Measurements from ENCODE around the gene GNA15. TPM values are rescaled to one million over a fixed set of nuclear protein-coding genes. Genes with fewer than 3 reads are reported as not detected.

The GNA15 gene
- total RNA-seq, 1 donor from 2014 or later = 15.4 TPM

DNA sequence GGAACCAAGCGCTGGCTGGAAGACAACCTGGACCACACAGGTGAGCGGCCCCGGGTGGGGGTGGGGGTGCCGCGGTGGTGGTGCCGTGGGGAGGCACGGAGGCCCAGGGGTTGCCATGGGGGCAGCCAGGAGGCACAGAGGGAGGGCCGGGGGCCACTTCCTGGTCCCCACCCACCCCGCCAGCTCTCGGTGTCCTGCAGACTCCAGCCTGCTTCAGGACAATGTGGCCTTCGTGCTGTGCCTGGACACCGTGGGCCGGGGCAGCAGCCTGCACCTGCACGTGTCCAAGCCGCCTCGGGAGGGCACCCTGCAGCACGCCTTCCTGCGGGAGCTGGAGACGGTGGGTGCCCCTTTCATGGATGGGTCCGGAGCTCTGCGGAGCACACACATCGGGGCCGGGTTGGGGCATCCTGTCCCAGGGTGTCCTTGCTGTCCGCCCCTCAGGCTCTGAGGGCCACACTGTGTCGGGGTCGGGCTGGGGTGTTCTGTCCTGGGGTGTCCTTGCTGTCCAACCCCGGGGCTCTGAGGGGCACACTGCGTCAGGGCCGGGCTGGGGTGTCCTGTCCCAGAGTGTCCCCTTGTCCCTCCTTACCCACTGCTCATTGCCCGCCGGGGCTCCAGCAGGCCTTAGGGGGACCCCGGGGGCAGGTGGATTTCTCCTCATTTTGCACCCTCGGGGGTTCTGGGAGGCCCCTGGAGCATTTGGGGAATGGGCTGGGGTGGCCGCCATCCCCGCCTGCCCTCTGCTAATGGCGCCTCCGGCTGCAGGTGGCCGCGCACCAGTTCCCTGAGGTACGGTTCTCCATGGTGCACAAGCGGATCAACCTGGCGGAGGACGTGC, 68.2 kb downstream of the GNA15 start:
- no peak for DNase-seq (ENCODE audit: low spot score)

DNA sequence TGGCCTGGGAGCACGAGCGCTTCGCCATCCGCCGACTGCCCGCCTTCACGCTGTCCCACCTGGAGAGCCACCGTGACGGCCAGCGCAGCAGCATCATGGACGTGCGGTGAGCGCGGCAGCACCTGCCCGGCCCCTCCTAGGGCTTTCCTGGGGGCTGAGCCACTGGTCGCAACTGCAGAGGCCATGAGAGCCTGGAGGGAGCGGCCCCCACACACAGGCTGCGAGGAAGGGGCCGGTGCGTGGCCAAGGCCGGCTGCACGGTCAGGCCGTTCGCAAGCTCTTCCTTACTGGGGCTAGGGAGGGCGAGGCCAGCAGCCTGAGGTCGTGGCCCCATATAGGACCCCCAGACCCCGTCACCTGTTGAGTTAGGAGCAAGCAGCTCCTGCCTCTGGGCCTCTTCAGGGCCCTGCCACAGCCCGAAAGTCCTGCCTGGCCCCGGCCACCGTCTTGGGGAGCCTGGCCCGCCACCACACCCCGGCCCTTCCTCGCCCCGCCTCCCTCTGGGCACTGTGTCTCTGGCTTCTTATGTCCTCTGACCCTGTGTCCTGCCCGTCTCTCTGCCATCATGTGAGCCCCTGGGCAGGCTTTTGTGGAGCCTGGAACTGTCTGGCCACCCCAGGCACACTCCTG, 68.9 kb downstream of the GNA15 start:
- no peak for DNase-seq (ENCODE audit: low spot score)

DNA sequence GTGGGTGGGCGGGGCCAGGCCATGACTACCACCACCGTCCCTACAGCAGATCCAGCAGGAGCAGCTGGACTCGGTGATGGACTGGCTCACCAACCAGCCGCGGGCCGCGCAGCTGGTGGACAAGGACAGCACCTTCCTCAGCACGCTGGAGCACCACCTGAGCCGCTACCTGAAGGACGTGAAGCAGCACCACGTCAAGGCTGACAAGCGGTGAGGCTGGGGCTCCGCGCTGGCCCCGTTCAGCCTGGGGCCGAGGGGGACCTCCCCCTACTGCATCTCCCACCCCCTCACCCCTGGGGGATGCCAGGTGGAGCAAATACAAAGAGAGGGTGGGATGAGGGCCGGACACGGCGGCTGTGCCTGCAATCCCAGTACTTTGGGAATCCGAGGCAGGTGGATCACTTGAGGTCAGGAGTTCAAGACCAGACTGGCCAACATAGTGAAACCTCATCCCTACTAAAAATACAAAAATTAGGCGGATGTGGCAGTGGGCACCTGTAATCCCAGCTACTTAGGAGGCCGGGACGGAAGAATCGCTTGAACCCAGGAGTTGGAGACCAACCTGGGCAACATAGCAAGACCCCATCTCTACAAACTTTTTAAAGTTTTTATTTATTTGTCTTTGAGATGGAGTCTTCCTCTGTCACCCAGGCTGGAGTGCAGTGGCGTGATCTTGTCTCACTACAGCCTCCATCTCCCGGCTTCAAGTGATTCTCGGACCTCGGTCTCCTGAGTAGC, 70.6 kb downstream of the GNA15 start:
- DNase-seq (ENCODE audit: low spot score) = no peak

DNA sequence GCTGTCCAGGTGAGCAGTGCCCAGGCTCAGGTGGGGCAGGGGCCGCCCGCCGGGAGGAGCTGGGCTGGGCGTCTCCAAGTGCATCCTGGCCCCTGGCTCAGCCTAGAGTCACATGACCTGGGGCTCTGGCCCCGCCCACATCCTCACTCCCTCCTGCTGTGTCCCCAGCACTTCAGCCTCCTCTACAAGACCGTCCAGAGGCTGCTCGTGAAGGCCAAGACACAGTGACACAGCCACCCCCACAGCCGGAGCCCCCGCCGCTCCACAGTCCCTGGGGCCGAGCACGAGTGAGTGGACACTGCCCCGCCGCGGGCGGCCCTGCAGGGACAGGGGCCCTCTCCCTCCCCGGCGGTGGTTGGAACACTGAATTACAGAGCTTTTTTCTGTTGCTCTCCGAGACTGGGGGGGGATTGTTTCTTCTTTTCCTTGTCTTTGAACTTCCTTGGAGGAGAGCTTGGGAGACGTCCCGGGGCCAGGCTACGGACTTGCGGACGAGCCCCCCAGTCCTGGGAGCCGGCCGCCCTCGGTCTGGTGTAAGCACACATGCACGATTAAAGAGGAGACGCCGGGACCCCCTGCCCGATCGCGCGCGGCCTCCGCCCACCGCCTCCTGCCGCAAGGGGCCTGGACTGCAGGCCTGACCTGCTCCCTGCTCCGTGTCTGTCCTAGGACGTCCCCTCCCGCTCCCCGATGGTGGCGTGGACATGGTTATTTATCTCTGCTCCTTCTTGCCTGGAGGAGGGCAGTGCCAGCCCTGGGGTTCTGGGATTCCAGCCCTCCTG, 71.8 kb downstream of the GNA15 start:
- no peak for DNase-seq (ENCODE audit: low spot score)

DNA sequence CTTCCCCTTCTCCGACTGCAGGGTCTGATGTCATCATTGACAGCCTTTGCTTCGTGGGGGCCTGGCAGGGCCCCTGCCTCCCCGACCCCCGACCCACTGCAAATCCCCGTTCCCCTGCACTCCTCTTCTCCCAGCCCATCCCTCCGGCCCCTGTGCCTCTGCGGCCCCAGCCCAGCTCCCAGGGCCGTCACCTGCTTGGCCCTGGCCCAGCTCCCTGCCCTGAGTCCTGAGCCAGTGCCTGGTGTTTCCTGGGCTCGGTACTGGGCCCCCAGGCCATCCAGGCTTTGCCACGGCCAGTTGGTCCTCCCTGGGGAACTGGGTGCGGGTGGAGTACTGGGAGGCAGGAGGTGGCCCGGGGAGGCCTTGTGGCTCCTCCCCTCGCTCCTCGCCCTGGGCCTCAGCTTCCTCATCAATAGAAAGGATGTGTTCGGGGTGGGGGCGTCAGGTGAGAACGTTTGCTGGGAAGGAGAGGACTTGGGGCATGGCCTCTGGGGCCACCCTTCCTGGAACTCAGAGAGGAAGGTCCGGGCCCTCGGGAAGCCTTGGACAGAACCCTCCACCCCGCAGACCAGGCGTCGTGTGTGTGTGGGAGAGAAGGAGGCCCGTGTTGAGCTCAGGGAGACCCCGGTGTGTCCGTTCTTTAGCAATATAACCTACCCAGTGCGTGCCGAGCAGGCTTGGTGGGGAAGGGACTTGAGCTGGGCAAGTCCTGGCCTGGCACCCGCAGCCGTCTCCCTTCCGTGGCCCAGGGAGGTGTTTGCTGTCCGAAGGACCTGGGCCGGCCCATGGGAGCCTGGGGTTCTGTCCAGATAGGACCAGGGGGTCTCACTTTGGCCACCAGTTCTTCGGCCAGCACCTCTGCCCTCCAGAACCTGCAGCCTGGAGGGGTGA, 72.7 kb downstream of the GNA15 start:
- DNase-seq (ENCODE audit: low spot score) = no peak

DNA sequence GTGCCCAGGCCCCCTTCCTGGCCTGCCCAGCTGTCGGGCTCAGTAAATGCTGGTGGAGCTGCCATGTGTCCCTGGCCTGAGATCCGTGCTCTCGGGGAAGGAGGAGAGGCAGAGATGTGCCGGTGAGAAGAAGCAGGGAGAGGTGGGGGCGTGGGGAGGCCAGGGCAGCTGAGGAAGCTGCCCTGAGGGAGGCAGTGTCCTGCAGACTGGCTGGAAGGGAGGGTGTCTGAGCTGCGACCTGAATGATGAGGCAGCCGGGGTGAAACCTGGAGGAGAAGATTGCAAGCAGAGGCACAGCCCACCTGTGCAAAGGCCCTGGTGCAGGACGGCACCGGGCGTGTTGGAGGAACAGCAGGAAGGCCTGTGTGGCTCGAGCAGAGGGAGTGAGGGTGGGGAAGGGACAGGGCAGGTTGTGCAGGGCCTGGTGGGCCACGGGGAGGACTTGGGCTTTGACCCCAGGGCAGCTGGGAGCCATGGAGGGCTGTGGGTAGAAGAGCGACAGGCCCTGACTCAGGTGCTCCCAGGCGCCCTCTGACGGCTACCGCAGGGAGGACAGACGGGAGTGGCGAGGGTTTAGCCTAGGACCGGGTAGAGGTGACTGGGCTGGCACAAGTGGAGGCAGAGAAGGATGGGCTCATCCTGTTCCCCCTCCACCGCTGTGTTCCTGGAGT, 74.6 kb downstream of the GNA15 start:
- DNase-seq (ENCODE audit: low spot score) = no peak

DNA sequence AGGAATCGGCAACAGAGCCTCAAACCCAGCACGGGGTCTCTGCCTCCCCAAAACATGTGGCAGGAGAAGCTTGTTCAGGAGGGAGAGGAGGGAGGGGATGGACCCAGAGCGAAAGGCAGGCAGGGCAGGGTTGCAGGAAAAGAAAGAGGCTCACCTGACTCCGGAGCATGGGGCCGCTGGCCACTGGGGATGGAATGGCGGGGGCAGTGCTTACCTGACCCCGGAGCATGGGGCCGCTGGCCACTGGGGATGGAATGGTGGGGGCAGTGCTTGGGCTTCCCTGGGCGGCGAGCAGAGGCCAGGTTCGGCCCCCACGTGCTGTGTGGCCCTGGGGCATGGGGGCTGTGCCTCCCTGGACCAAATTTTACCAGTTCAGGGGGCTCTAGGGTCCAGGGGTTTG, 75.4 kb downstream of the GNA15 start:
- DNase-seq (ENCODE audit: low spot score) = no peak

DNA sequence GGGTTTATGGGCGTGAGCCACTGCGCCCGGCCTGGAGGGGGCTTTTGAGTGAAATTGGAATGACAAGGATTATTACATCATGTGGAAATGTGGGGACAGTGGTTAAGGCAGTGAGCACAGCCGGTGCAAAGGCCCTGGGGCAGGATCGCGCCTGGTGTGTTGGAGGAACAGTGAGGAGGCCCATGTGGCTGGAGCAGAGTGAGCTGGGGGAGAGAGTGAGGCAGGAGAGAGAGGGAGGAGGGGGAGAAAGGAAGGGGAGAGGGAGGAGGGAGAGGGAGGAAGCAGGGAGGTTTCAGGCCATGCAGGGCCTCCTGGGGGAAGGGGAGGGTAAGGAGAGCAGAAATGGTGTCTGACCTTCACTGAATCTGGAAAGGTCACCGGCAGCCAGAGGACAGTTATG, 77.3 kb downstream of the GNA15 start:
- DNase-seq (ENCODE audit: low spot score) = no peak

Other genes starting within 250 kb of the GNA15 start
- 1.6 TPM for gene ZNF57, start 235.1 kb upstream of the GNA15 start, total RNA-seq
- 3.1 TPM for gene ZNF77, start 191.1 kb upstream of the GNA15 start, total RNA-seq
- 0.93 TPM for gene TLE6, start 158.5 kb upstream of the GNA15 start, total RNA-seq
- 35.6 TPM for gene TLE2, start 106.8 kb upstream of the GNA15 start, total RNA-seq
- gene TLE5, start 73.5 kb upstream of the GNA15 start, total RNA-seq = 367 TPM
- gene GNA11, start 41.7 kb upstream of the GNA15 start, total RNA-seq = 54.3 TPM
- gene S1PR4, start 42.7 kb downstream of the GNA15 start, total RNA-seq = 5.0 TPM
- 74.6 TPM for gene NCLN, start 49.9 kb downstream of the GNA15 start, total RNA-seq
- not detected for gene CELF5, start 88.6 kb downstream of the GNA15 start, total RNA-seq
- gene NFIC, start 230.6 kb downstream of the GNA15 start, total RNA-seq = 207 TPM